ENCODE measurements around the gene NKIRAS2. TPM values are rescaled to one million over a fixed set of nuclear protein-coding genes. Genes with fewer than 3 reads are reported as not detected.
"Not testable (repeated sequence)": the region's sequence is repeated elsewhere in the genome, so short reads cannot be mapped to it uniquely, and the experiment has no call there.

Gene NKIRAS2
- total RNA-seq, 4 donors from 2014 or later = 34.0 to 48.6 (median 35.7) TPM

GRCh38 chr17:42017866-42018200 is 2.1 kb upstream of the NKIRAS2 start:
- Histone ChIP-seq H3K27ac (peak overlapping the region; percentile 94 to 98 (median 96)), H3K9me3 (no peaks in the 10 kb centered on the region), H3K4me3 (peak overlapping the region; percentile 75 to 93 (median 88)), H3K4me1 (peaks cover 23 to 73% (median 41%) of the 10 kb centered on the region in 3 donors), H3K36me3 (peaks cover 0 to 15% (median 8%) of the 10 kb centered on the region in 3 donors), H3K27me3 (no peaks in the 10 kb centered on the region)
- TF ChIP-seq POLR2A (IDR thresholded peaks at IDR 0.05) = no peak
- TF ChIP-seq, protein P1, sequence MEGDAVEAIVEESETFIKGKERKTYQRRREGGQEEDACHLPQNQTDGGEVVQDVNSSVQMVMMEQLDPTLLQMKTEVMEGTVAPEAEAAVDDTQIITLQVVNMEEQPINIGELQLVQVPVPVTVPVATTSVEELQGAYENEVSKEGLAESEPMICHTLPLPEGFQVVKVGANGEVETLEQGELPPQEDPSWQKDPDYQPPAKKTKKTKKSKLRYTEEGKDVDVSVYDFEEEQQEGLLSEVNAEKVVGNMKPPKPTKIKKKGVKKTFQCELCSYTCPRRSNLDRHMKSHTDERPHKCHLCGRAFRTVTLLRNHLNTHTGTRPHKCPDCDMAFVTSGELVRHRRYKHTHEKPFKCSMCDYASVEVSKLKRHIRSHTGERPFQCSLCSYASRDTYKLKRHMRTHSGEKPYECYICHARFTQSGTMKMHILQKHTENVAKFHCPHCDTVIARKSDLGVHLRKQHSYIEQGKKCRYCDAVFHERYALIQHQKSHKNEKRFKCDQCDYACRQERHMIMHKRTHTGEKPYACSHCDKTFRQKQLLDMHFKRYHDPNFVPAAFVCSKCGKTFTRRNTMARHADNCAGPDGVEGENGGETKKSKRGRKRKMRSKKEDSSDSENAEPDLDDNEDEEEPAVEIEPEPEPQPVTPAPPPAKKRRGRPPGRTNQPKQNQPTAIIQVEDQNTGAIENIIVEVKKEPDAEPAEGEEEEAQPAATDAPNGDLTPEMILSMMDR (IDR thresholded peaks at IDR 0.05) = no peak
- intact Hi-C loops (cut with DNase I) = no loop called here
- DNase-seq = no peak
- WGBS, 2 donors = 3 to 9% methylated on average over 10 to 11 of the region's 11 CpGs

DNA sequence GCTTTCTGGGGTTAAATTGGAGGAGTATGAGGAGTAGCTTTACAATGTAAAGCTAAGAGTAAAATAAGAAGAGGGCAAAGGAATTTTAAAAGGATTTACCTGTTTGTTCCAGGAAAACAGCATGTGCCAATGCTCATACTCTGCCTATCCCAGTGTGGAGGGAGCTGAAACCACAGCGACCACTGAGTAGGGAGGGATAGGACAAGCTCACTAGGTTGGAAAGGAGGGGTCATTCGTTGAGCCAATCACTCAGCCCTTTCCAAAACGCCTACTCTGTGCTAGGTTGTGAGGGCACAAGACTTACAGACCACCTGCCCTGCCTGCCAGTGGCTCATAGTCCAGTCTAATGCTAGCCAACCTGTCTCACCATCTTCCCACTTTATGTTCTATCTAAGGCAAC is 1.6 kb upstream of the NKIRAS2 start:
- Histone ChIP-seq H3K9me3 (no peaks in the 10 kb centered on the region), H3K4me3 (peak overlapping the region in 3 of 4 donors; percentile 75 to 93 (median 91)), H3K36me3 (peaks cover 0 to 20% (median 10%) of the 10 kb centered on the region in 3 donors), H3K4me1 (peaks cover 23 to 73% (median 41%) of the 10 kb centered on the region in 3 donors), H3K27ac (peak overlapping the region; percentile 94 to 98 (median 96)), H3K27me3 (no peaks in the 10 kb centered on the region)
- intact Hi-C loops (cut with DNase I) = no loop called here
- 37 to 64% methylated on average over 2 to 3 of the region's 3 CpGs for WGBS, 2 donors
- no peak for DNase-seq
- no peak for TF ChIP-seq POLR2A (IDR thresholded peaks at IDR 0.05)
- TF ChIP-seq, protein P1 (IDR thresholded peaks at IDR 0.05) = no peak

DNA sequence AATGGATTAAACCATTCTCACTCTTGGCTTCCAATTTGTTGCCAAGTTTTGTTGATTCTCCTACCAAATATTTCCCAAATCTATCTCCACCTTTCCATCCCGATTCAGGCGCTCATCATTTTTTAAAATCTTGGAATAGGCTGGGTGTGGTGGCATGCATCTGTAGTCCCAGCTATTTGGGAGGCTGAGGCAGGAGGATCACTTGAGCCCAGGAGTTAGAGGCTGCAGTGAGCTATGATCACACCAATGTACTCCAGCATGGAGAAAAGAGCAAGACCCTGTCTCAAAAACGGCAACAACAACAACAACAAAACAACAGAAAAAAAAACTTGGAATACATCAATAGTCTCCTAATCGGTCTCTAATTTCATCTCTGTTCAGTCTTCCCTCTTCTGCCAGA is 902 bp upstream of the NKIRAS2 start:
- Histone ChIP-seq H3K27ac (no peak overlapping the region), H3K27me3 (no peaks in the 10 kb centered on the region), H3K9me3 (no peaks in the 10 kb centered on the region), H3K4me1 (peaks cover 23 to 73% (median 38%) of the 10 kb centered on the region in 3 donors), H3K36me3 (peaks cover 0 to 26% (median 14%) of the 10 kb centered on the region in 3 donors), H3K4me3 (no peak overlapping the region)
- no peak for DNase-seq
- WGBS, 2 donors = 86 to 92% methylated on average over 4 of the region's 4 CpGs
- intact Hi-C loops (cut with DNase I) = no loop called here
- no peak for TF ChIP-seq POLR2A (IDR thresholded peaks at IDR 0.05)
- TF ChIP-seq, protein P1 (IDR thresholded peaks at IDR 0.05) = no peak

- DNase-seq; H3K27me3 ChIP-seq; intact Hi-C loops (cut with DNase I); H3K9me3 ChIP-seq: not testable (repeated sequence)
- Histone ChIP-seq H3K4me3 (peak overlapping the region; percentile 67 to 94 (median 88)), H3K36me3 (peaks cover 3 to 32% (median 18%) of the 10 kb centered on the region in 3 donors), H3K4me1 (peaks cover 26 to 71% (median 38%) of the 10 kb centered on the region in 3 donors), H3K27ac (peak overlapping the region in 3 of 4 donors; percentile 90 to 96 (median 94))
- 66 to 83% methylated on average over 6 to 7 of the region's 8 CpGs for WGBS, 2 donors
Measured at GRCh38 chr17:42020845-42021244, 955 bp downstream of the NKIRAS2 start.

DNA sequence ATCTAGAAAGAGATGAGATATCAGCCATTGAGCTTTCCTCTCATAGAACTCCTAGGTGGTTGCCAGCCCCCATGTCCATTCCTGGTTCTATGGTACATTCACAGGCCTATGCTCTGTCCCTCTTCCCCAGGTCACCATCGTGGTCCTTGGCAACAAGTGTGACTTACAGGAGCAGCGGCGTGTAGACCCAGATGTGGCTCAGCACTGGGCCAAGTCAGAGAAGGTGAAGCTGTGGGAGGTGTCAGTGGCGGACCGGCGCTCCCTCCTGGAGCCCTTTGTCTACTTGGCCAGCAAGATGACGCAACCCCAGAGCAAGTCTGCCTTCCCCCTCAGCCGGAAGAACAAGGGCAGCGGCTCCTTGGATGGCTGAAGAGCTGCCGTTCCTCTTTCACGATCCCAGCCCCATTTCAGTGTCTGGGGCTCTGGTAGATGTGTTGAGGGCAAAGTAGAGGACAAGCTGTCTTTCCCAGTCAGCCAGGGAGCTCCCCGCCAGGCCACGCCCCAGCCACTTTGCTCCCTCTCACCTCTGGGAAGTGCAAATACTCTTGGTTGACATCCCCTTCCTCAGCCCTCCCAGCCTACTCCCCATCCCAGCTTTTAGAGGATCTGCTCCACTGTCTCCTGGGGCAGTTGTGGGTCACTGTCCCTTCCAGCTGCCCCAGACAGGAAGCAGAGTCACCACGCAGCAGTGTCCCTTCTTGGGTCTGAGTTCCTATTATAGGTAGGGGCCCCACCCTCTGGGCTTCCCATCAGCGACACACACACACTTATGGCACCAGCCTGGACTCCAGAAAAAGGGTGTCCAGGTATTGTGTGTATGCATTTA is 3.8 kb downstream of the NKIRAS2 start:
- Histone ChIP-seq H3K27me3 (peaks cover 0 to 6% (median 0%) of the 10 kb centered on the region in 4 donors), H3K9me3 (no peaks in the 10 kb centered on the region), H3K27ac (peak overlapping the region; percentile 60 to 85 (median 68)), H3K4me1 (peaks cover 21 to 54% (median 28%) of the 10 kb centered on the region in 3 donors), H3K36me3 (peaks cover 3 to 32% (median 18%) of the 10 kb centered on the region in 3 donors), H3K4me3 (no peak overlapping the region)
- 41 to 75% methylated on average over 8 to 9 of the region's 15 CpGs for WGBS, 2 donors
- no peak for DNase-seq
- TF ChIP-seq, protein P1 (IDR thresholded peaks at IDR 0.05) = no peak
- no peak for TF ChIP-seq POLR2A (IDR thresholded peaks at IDR 0.05)
- intact Hi-C loops (cut with DNase I) = no loop called here

All from esophagus squamous epithelium (tissue), 5 donors.